K562 treated with DMSO at 1 percent for 4 hours (cell line): Measurements from ENCODE around the gene OR4L1. TPM values are rescaled to one million over a fixed set of nuclear protein-coding genes. Genes with fewer than 3 reads are reported as not detected.

Source experiments
- total RNA-seq: library from RNA; unstranded; fragments of 300-600 nt; gene quantifications from 2 replicates; pipeline ENCODE4 v1.2.3, GENCODE V29; 2022; ENCODE audit not compliant: insufficient read depth

OR4L1 gene
- not detected in 2 replicates for total RNA-seq

GRCh38 chr14:20059745-20060144 is at the start of gene OR4L1:
Gene OR4L1 (plus strand): TSS chr14:20060045. CDS start chr14:20060045, 0 bp downstream.

DNA sequence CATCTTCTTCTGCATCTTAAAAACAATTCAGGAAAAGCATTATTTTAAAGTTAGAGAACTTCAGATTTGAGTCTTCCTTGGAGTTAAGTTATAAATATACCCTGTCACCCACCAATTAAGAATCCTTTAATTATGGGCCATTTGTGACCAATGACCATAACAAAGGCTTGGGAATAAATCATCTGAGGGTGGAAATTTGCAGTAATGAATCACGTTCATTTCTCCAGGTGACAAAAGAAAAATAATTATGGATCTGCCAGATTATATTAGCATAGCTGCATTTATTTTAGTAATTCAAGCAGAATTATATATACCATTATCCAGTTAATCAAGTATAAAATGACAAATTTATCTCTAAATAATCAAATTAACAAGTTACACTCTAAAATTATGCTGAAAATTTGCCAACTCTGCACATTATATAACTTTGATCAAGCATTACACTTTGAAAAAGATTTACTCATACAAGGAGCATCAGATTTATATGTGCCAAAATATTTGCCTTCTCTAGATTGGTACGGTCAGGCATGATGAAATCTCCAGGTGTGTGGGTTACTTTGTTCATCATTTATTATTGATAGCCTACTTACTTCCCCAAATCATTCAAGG is 40.5 kb upstream of the OR4L1 start, which contains the start of gene OR4K14:
TSS of gene OR4K14 (minus strand) at position 51 of the 609 bp plus-strand sequence. CDS start 4,114 bp downstream, outside the sequence.

DNA sequence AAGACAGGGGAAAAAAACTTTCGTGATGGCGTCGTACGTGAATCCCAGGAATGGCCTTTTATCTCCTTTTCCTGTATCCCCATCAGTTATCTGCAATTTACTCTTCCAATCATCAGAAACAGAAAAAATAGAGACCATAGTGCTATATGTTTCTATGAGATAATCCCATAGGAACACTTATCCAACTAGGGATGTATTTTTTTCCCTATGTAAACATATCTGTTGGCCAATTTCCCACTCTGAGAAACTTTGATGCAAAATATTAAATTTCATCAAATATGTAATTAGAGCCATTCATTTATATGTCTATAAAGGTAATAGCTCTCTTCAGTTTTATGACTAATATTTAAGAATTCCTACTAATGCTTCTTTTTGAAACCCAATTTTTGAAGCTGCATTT is 23.9 kb upstream of the OR4L1 start, which contains the start of gene OR4K13:
TSS of gene OR4K13 (minus strand) at position 101 of the 400 bp plus-strand sequence. CDS start 1,280 bp downstream, outside the sequence.

DNA sequence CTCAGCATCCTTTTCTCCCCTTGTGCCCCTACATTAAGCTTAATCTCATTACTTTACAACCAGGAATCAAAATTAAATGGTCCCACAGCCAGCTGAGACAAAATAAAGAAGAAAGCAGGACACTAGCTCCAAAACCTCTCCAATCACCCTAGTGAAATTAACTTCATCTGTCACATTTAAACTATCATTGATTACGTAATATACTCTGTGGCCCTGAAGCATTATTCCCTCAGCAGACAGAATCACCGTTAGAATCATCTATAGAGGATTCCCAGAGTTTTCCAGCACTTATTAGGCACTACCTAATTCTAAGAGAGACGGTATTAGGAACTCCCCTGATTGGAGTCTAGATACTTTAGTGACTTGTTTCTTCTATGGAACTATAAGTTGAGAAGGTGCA is 50.6 kb downstream of the OR4L1 start, which contains the start of gene OR4K17:
TSS of gene OR4K17 (plus strand) at position 302 of the 400 bp plus-strand sequence. CDS start 6,761 bp downstream, outside the sequence.

Other genes starting within 250 kb of the OR4L1 start
- gene OR4K2, start 184.9 kb upstream of the OR4L1 start, total RNA-seq, result not detected in 2 replicates
- gene OR4K5, start 139.4 kb upstream of the OR4L1 start, total RNA-seq, result not detected in 2 replicates
- not detected in 2 replicates for gene OR4K1, start 129.1 kb upstream of the OR4L1 start, total RNA-seq
- not detected in 2 replicates for gene OR4K15, start 84.5 kb upstream of the OR4L1 start, total RNA-seq
- not detected in 2 replicates for gene OR4Q2, start 57.9 kb upstream of the OR4L1 start, total RNA-seq
- gene OR4K14, start 40.7 kb upstream of the OR4L1 start, total RNA-seq, result not detected in 2 replicates
- not detected in 2 replicates for gene OR4K13, start 24.0 kb upstream of the OR4L1 start, total RNA-seq
- gene OR4K17, start 50.7 kb downstream of the OR4L1 start, total RNA-seq, result not detected in 2 replicates
- not detected in 2 replicates for gene OR4N5, start 78.8 kb downstream of the OR4L1 start, total RNA-seq
- gene OR11G2, start 130.9 kb downstream of the OR4L1 start, total RNA-seq, result not detected in 2 replicates
- not detected in 2 replicates for gene OR11H6, start 163.7 kb downstream of the OR4L1 start, total RNA-seq
- gene OR11H7, start 168.9 kb downstream of the OR4L1 start, total RNA-seq, result not detected in 2 replicates
- gene OR11H4, start 179.2 kb downstream of the OR4L1 start, total RNA-seq, result not detected in 2 replicates
- gene TTC5, start 245.9 kb downstream of the OR4L1 start, total RNA-seq, result 2.1 and 2.7 TPM in 2 replicates